Dendritic cell treated with granulocyte-macrophage colony-stimulating factor and Interleukin-4, amounts not matched to agents 40 ng/mL and 50 ng/mL, for 4 days (primary cell): ENCODE data around the gene RSRC1.
"Not testable (repeated sequence)": the region's sequence is repeated elsewhere in the genome, so short reads cannot be mapped to it uniquely, and the experiment has no call there.

Experiments used
- H3K27ac Mint-ChIP-seq: one replicate; pipeline ENCODE4 v1.8.0; 2022; ENCODE audit warnings: mild to moderate bottlenecking, mixed read lengths
- H3K27me3 Mint-ChIP-seq: one replicate; pipeline ENCODE4 v1.8.0; 2022; ENCODE audit warnings: mild to moderate bottlenecking, mixed read lengths
- H3K36me3 Mint-ChIP-seq: one replicate; pipeline ENCODE4 v1.8.0; 2022; ENCODE audit warnings: low read depth, mixed read lengths
- H3K4me1 Mint-ChIP-seq: one replicate; pipeline ENCODE4 v1.8.0; 2022; ENCODE audit warnings: low read depth, mixed read lengths
- H3K4me3 Mint-ChIP-seq: one replicate; pipeline ENCODE4 v1.8.0; 2022; ENCODE audit warnings: mild to moderate bottlenecking, moderate library complexity, mixed read lengths
- H3K9me3 Mint-ChIP-seq: one replicate; pipeline ENCODE4 v1.8.0; 2022; ENCODE audit warnings: mixed read lengths
- intact Hi-C: fragments of 100-400 bp; cut with micrococcal nuclease; formaldehyde crosslinking; loops from one replicate; pipeline ENCODE4 v1.15.0; 2022

The RSRC1 gene

GRCh38 chr3:158104431-158104921 lies 5.4 kb upstream of the RSRC1 start:
- no peaks in the 10 kb centered on the region for H3K9me3 Mint-ChIP-seq
- intact Hi-C loops = no loop called here
- peaks cover 54% of the 10 kb centered on the region for H3K4me1 Mint-ChIP-seq
- H3K27ac Mint-ChIP-seq = no peak overlapping the region
- peaks cover 86% of the 10 kb centered on the region for H3K27me3 Mint-ChIP-seq
- H3K4me3 Mint-ChIP-seq = peak overlapping the region; percentile 2
- no peaks in the 10 kb centered on the region for H3K36me3 Mint-ChIP-seq

GRCh38 chr3:158105119-158105709 lies 4.7 kb upstream of the RSRC1 start:
- peaks cover 7% of the 10 kb centered on the region for H3K36me3 Mint-ChIP-seq
- peaks cover 59% of the 10 kb centered on the region for H3K4me1 Mint-ChIP-seq
- peak overlapping the region; percentile 78 for H3K4me3 Mint-ChIP-seq
- peaks cover 83% of the 10 kb centered on the region for H3K27me3 Mint-ChIP-seq
- H3K27ac Mint-ChIP-seq = no peak overlapping the region
- no peaks in the 10 kb centered on the region for H3K9me3 Mint-ChIP-seq
- intact Hi-C loops = no loop called here

- Mint-ChIP-seq H3K27ac (peak overlapping the region; percentile 37), H3K27me3 (peaks cover 78% of the 10 kb centered on the region), H3K9me3 (no peaks in the 10 kb centered on the region), H3K36me3 (peaks cover 10% of the 10 kb centered on the region), H3K4me1 (peaks cover 62% of the 10 kb centered on the region), H3K4me3 (peak overlapping the region; percentile 78)
- intact Hi-C loops = no loop called here
Observed at GRCh38 chr3:158105710-158106253, 4.1 kb upstream of the RSRC1 start.

GRCh38 chr3:158106766-158107471 lies 3.0 kb upstream of the RSRC1 start:
- Mint-ChIP-seq H3K4me3 (peak overlapping the region; percentile 59), H3K4me1 (peaks cover 73% of the 10 kb centered on the region), H3K36me3 (peaks cover 10% of the 10 kb centered on the region), H3K27me3 (peaks cover 73% of the 10 kb centered on the region), H3K27ac (peak overlapping the region; percentile 26), H3K9me3 (no peaks in the 10 kb centered on the region)
- intact Hi-C loops = no loop called here

GRCh38 chr3:158107605-158108444 lies 2.1 kb upstream of the RSRC1 start:
- H3K27me3 Mint-ChIP-seq = peaks cover 64% of the 10 kb centered on the region
- H3K4me1 Mint-ChIP-seq = peaks cover 70% of the 10 kb centered on the region
- peaks cover 3% of the 10 kb centered on the region for H3K9me3 Mint-ChIP-seq
- H3K4me3 Mint-ChIP-seq = no peak overlapping the region
- H3K36me3 Mint-ChIP-seq = peaks cover 14% of the 10 kb centered on the region
- intact Hi-C loops = no loop called here
- H3K27ac Mint-ChIP-seq = no peak overlapping the region

GRCh38 chr3:158108445-158108985 lies 1.4 kb upstream of the RSRC1 start:
- H3K36me3 Mint-ChIP-seq = peaks cover 21% of the 10 kb centered on the region
- H3K27ac Mint-ChIP-seq = no peak overlapping the region
- H3K4me3 Mint-ChIP-seq = no peak overlapping the region
- intact Hi-C loops = no loop called here
- peaks cover 64% of the 10 kb centered on the region for H3K4me1 Mint-ChIP-seq
- peaks cover 57% of the 10 kb centered on the region for H3K27me3 Mint-ChIP-seq
- H3K9me3 Mint-ChIP-seq = peaks cover 10% of the 10 kb centered on the region

- Mint-ChIP-seq H3K27ac (peak overlapping the region; percentile 93), H3K27me3 (peaks cover 48% of the 10 kb centered on the region), H3K4me1 (peaks cover 57% of the 10 kb centered on the region), H3K36me3 (peaks cover 29% of the 10 kb centered on the region), H3K4me3 (peak overlapping the region; percentile 93), H3K9me3 (peaks cover 18% of the 10 kb centered on the region)
- intact Hi-C loops = no loop called here
Observed at GRCh38 chr3:158109295-158109803, 540 bp upstream of the RSRC1 start.

- peaks cover 37% of the 10 kb centered on the region for H3K27me3 Mint-ChIP-seq
- H3K36me3 Mint-ChIP-seq = peaks cover 29% of the 10 kb centered on the region
- H3K4me1 Mint-ChIP-seq = peaks cover 52% of the 10 kb centered on the region
- H3K4me3 Mint-ChIP-seq = peak overlapping the region; percentile 93
- peak overlapping the region; percentile 93 for H3K27ac Mint-ChIP-seq
- peaks cover 18% of the 10 kb centered on the region for H3K9me3 Mint-ChIP-seq
- intact Hi-C loops = loop anchor here (5.0 kb wide), 1 partner anchor 57 kb away; no protein-coding TSS in a partner anchor
Observed at GRCh38 chr3:158110658-158111018, 749 bp downstream of the RSRC1 start.

GRCh38 chr3:158111861-158112260 lies 2.0 kb downstream of the RSRC1 start:
- peaks cover 29% of the 10 kb centered on the region for H3K36me3 Mint-ChIP-seq
- intact Hi-C loops = loop anchor here (5.0 kb wide), 1 partner anchor 55 kb away; no protein-coding TSS in a partner anchor
- H3K4me3 Mint-ChIP-seq = no peak overlapping the region
- peaks cover 26% of the 10 kb centered on the region for H3K27me3 Mint-ChIP-seq
- H3K9me3 Mint-ChIP-seq = peaks cover 18% of the 10 kb centered on the region
- H3K4me1 Mint-ChIP-seq = peaks cover 40% of the 10 kb centered on the region
- no peak overlapping the region for H3K27ac Mint-ChIP-seq

GRCh38 chr3:158113595-158113994 lies 3.7 kb downstream of the RSRC1 start:
- not testable (repeated sequence) for H3K27ac Mint-ChIP-seq, H3K4me3 Mint-ChIP-seq
- Mint-ChIP-seq H3K4me1 (peaks cover 32% of the 10 kb centered on the region), H3K27me3 (peaks cover 13% of the 10 kb centered on the region), H3K36me3 (peaks cover 29% of the 10 kb centered on the region), H3K9me3 (peaks cover 18% of the 10 kb centered on the region)
- intact Hi-C loops = loop anchor here (5.0 kb wide), 1 partner anchor 54 kb away; no protein-coding TSS in a partner anchor

- peaks cover 5% of the 10 kb centered on the region for H3K9me3 Mint-ChIP-seq
- no peak overlapping the region for H3K4me3 Mint-ChIP-seq
- no peaks in the 10 kb centered on the region for H3K27me3 Mint-ChIP-seq
- H3K27ac Mint-ChIP-seq = no peak overlapping the region
- peaks cover 34% of the 10 kb centered on the region for H3K36me3 Mint-ChIP-seq
- H3K4me1 Mint-ChIP-seq = no peaks in the 10 kb centered on the region
- intact Hi-C loops = no loop called here
Observed at GRCh38 chr3:158120330-158120729, 10.4 kb downstream of the RSRC1 start.

GRCh38 chr3:158121295-158121694 lies 11.4 kb downstream of the RSRC1 start:
- no peaks in the 10 kb centered on the region for H3K27me3 Mint-ChIP-seq

GRCh38 chr3:158122721-158123120 lies 12.8 kb downstream of the RSRC1 start:
- Mint-ChIP-seq H3K9me3 (peaks cover 25% of the 10 kb centered on the region), H3K36me3 (peaks cover 58% of the 10 kb centered on the region)
- H3K27me3 Mint-ChIP-seq, H3K4me1 Mint-ChIP-seq, H3K4me3 Mint-ChIP-seq, H3K27ac Mint-ChIP-seq, intact Hi-C loops: not testable (repeated sequence)

More at GRCh38 chr3:158121295-158121694, 11.4 kb downstream of the RSRC1 start:
- Mint-ChIP-seq H3K27ac (no peak overlapping the region), H3K4me1 (no peaks in the 10 kb centered on the region), H3K36me3 (peaks cover 43% of the 10 kb centered on the region), H3K4me3 (no peak overlapping the region), H3K9me3 (peaks cover 11% of the 10 kb centered on the region)
- intact Hi-C loops = no loop called here
